KOPT-K1 (cell line): ENCODE data around the gene DLD.
"Not testable (repeated sequence)": the region's sequence is repeated elsewhere in the genome, so short reads cannot be mapped to it uniquely, and the experiment has no call there.

Source experiments
- H3K27ac ChIP-seq: fragments of 200-600 bp; sonication (generic); 2 replicates; pipeline ENCODE4 v1.5.1; 2016; ENCODE audit warnings: antibody characterized with exemption, mild to moderate bottlenecking, low read depth, low read length; ENCODE audit not compliant: poor library complexity, severe bottlenecking
- H3K36me3 ChIP-seq: fragments of 200-600 bp; sonication (generic); 2 replicates; pipeline ENCODE4 v1.5.1; 2017; ENCODE audit warnings: antibody characterized with exemption, mild to moderate bottlenecking, low read length, moderate library complexity; ENCODE audit not compliant: insufficient read depth
- H3K9me3 ChIP-seq: fragments of 200-600 bp; sonication (generic); 2 replicates; pipeline ENCODE4 v1.5.1; 2017; ENCODE audit warnings: antibody characterized with exemption, low read length, mild to moderate bottlenecking; ENCODE audit not compliant: insufficient read depth, poor library complexity, severe bottlenecking

The DLD gene

DNA sequence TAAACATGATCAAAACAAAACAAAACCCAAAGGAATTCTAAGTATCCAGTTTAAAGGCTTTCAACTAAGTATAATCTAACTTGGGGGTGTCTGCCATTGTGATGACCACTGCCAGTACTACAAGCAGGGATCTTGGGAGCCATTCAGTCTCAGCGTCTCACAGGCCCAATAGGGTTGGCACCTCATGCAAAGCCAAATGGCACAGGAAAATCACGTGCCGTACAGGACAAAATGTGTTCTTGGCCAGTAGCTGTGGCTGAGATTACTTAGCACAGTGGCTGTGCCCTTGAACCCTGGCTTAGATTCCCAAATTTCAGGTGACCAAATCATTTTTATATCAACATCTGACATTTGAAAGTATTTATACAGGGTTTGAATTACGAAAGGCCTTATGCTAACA is 50.0 kb downstream of the DLD start:
- Histone ChIP-seq H3K9me3 (no peaks in the 10 kb centered on the region), H3K36me3 (peaks cover 13% of the 10 kb centered on the region; the same call in 1 of the 2 replicates), H3K27ac (no peak overlapping the region)

DNA sequence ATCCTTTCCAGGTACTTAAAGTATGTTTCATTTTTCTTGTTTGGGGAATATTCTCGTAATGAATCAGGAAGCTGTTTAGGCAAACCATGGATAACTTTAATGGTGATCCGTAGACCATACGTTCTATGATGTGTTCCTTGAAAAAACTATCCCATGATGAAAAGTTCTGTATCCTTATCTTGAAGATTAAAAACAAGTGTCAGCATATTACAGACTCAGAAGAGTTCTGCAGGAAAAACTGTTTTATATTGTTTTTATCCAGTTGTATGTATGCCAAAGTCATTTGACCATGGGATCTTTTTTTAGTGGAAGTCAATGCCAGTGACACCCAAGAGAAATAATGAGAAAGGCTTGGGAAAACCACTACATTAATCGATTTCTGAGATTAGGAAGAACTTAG is 52.0 kb downstream of the DLD start:
- H3K27ac ChIP-seq, result no peak overlapping the region
- H3K36me3 ChIP-seq, result peaks cover 13% of the 10 kb centered on the region; the same call in 1 of the 2 replicates
- H3K9me3 ChIP-seq, result no peaks in the 10 kb centered on the region

DNA sequence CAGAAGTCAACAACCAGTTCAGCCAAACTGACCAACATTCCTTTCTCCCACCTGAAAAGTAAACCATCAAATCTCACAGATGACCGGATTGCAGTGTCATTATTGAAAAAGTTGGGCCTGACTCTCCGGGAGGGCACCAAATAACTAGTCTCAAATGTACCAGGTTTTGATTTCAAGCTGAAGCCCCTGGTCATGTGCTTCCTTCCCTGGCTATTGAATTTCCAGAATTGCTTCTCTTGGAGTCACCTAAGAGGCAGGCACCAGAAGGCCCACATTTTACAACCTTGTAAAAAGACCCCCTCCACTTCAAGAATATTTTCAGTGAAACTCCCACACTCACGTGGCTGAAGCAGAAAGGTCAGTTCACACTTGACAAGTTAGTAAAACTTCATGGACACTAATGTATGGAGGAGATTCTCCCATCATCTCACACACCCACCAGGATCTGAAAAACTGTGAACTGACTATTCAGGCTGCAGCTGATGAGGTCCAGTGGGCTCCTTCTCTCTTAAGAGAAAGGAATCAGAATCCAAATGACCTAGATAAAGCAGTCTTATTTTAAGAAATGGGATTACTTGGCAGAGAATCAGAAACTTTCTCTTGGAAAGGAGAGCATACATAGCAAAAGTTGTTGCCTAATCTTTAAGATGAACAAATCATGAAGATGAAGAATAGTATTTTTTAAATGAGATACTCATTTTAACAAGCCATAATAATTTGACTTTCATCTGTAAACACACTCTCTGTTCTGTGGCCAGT is 53.6 kb downstream of the DLD start:
- H3K9me3 ChIP-seq, result no peaks in the 10 kb centered on the region
- H3K36me3 ChIP-seq, result peaks cover 11% of the 10 kb centered on the region; the same call in 1 of the 2 replicates
- no peak overlapping the region for H3K27ac ChIP-seq

DNA sequence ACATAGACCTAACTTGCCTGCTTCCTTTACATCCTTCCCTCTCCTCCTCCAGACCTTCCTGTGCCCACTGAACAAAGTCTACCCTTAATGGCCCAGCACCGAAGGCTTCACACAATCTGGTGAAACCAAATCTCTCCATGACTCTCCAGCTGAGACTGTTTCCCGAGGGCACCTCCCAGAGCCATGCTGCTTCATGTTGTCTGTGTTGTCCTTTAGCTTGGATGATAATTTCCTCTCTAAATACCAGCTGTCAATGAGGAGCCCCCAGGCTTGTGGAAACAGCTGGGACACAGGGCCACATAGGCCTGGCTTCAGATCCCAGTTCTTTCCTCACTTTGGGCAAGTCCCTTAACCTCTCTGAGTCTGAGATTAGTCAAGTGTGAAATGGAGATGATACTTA is 54.3 kb downstream of the DLD start:
- H3K36me3 ChIP-seq, result 0 out of 2 replicates have a peak, but pooled peaks cover 4% of the 10 kb centered on the region
- H3K27ac ChIP-seq, result no peak overlapping the region
- no peaks in the 10 kb centered on the region for H3K9me3 ChIP-seq

DNA sequence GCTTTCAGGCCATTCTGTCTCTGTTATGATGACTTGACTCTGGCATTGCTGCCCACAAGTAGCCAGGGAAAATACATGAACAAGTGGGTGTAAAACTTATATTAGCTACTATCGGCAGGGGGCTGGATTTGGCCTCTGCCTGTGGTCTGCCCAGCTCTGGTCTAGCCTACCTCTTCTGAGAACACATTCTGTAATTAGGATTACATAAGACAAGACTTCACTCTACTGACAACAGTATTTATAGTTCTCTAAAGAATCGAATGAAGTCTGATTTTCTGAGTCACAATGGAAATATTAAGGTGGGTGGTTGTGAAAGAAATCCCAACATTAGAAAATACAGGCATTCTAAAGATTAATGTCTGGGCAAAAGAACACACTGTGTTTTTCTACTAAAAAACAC is 55.5 kb downstream of the DLD start:
- Histone ChIP-seq H3K27ac (no peak overlapping the region), H3K36me3 (no peaks in the 10 kb centered on the region), H3K9me3 (no peaks in the 10 kb centered on the region)

DNA sequence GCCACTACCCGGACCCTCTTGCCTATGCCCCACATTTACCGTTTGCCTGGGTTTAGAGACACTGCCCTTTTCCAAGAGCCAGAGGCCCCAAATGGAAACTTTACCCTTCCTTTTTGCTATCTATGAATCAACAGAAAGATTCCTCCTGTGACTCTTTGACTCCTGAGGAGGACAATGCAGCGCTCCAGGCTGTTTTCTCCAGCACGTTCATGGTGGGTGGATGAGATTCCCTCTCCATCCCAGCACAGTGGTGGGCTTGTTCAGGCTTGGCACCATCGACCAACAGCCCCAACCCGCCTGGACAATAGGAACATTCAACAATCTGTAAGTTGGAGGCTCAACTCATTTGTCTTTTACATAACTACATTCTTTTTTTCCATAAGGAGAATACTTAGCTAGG is 55.9 kb downstream of the DLD start:
- Histone ChIP-seq H3K9me3 (no peaks in the 10 kb centered on the region), H3K27ac (no peak overlapping the region), H3K36me3 (no peaks in the 10 kb centered on the region)

DNA sequence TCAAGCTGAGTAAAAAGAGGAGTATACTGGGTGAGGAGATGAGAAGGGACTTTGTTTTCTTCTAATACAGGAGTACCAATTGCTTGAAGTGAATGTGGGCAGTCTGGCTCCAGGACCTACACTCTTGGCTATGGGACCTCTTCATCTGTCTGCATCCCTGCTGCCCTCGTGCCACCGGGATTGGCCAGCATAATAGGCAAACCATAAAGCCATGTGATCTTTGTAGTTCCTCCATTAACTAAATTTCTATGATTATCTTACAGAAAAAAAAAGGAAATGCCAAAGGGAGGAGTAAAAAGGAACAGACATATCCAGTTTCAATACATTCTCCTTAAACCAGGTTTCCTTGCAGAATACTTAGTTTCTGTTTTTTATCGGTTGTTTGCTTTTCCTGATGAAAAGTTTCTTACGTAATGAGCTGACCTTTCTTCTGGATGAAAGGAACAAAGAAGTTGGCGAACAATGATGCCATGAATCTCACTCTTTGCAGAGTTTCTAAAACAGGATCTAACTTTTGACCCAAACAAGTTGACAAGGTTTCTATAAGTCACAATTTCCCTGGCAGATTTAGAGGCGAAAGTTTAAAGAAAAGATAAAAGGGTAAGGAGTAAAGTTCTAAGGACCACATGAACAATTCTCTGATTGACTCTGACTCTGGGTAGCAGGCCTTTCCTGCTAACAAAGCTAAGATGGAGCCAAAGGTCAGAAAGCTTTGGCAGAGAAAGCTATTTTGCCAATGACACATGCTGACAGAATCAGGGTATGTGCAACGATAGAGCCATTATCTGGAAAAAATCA is 57.9 kb downstream of the DLD start:
- Histone ChIP-seq H3K27ac (no peak overlapping the region), H3K9me3 (no peaks in the 10 kb centered on the region), H3K36me3 (no peaks in the 10 kb centered on the region)

DNA sequence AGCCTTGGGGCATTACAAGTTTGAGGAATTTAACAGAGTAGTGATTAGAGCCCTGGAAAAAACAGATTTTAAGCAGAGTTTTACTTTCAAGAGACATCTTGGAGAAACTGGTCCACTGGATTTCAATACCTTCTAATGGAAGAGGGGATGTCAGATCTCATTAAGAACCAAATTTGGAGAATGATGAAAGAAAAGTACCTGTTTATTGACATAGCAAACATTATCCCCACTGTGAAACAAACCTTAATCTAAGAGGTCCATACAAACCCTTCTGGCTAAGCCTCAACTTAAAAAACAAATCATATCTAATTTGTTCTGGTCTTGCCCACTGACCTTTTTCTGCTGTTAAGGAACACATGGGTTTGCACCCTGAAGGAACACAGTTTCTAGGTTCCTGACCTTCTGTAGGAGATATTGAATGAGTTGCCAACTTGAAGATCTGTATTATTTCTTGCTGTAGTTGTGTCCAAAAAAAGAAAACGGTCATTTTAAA is 58.5 kb downstream of the DLD start:
- Histone ChIP-seq H3K36me3 (no peaks in the 10 kb centered on the region), H3K9me3 (no peaks in the 10 kb centered on the region), H3K27ac (no peak overlapping the region)

DNA sequence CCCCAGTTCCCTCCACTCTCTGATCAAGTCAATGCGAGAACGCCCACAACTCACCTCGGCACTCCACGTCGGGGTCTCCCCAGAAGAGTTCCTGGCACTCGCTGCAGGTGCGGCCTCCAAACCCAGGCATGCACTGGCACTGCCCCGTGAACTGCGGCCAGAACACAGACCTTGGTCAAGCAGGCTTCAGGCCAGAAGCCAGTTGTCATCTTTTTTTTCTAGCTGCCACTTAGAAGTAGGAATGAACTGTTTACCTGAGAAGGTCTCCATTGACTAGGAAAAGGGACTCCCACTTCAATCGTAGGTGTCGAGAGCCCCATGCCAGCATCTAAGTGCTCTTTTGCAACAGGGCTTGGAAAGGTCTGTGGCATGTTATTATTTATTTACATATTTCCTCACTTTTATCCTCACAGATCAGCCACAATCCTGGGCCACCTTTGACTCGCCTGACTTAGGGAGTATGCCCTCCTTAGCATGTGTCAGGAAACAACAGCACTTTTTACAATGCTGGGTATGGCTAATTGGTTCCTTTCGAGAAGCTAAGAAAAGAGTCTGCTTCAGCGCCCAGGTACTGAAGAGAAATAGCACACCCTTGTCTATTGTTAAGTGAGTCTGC is 60.3 kb downstream of the DLD start:
- no peak overlapping the region for H3K27ac ChIP-seq
- H3K9me3 ChIP-seq, result no peaks in the 10 kb centered on the region
- no peaks in the 10 kb centered on the region for H3K36me3 ChIP-seq

DNA sequence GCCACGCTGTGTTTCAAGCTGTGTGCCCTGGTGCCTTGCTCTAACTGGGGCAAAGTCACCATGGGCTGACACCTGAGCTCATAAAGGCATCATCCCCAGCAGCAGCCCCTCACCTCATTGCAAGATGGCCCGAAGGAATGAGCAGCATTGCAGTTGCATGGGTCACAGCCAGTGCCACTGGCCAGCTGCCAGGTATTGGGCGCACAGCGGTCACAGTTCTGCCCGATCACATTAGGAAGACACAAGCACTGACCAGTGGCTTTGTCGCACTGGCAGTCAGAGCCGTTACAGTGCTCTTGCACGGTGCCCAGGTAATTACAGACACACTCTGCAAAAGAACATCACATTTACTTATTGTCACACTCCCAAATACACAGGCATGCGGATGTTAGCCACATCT is 60.9 kb downstream of the DLD start:
- Histone ChIP-seq H3K36me3 (no peaks in the 10 kb centered on the region), H3K9me3 (no peaks in the 10 kb centered on the region), H3K27ac (no peak overlapping the region)

DNA sequence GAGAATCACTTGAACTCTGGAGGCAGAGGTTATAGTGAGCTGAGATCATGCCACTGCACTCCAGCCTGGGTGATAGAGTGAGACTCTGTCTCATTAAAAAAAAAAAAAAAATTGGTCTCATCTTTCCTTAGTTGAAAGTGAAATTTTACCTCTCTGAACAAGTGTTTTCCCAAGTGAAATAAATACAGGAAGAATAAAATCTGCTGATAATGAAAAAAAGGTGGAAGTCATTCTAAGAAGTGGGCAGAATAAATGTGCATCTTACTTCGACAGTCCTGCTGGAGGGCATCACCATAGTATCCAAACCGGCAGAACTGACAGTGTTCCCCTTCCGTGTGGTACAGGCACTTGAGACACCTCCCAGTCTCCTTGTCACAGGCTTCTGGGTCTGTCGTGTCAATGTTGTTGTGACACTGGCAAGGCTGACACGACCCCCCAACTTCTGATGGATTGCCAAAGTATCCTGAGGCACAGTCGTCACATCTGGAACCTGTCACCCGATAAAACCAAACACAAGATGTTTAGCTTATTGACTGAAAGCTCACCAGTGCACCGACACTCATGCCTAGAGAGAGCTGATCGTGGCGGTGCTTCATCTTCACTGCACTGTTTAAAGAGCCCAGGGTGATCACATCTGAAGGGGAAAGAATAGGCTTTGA is 62.4 kb downstream of the DLD start:
- H3K27ac ChIP-seq, result no peak overlapping the region
- H3K9me3 ChIP-seq, result no peaks in the 10 kb centered on the region
- H3K36me3 ChIP-seq, result no peaks in the 10 kb centered on the region

DNA sequence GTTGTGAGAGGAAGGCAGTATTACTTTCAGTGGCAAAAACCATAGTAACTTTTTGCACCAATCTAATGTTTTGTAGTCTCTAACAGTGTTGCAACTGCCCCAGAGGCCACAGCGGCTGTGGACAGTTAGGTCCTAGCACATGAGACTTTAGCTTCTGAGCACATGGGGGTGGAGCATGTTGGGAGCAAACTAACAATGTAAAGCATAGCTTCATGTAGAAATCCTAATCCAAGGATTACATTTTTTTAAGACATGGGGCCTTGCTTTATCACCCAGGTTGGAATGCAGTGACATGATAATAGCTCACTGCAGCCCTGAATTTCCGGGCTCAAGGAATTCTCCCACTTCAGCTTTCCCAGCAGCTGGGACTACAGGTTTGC is 62.9 kb downstream of the DLD start:
- H3K27ac ChIP-seq, result no peak overlapping the region
- no peaks in the 10 kb centered on the region for H3K9me3 ChIP-seq
- no peaks in the 10 kb centered on the region for H3K36me3 ChIP-seq

DNA sequence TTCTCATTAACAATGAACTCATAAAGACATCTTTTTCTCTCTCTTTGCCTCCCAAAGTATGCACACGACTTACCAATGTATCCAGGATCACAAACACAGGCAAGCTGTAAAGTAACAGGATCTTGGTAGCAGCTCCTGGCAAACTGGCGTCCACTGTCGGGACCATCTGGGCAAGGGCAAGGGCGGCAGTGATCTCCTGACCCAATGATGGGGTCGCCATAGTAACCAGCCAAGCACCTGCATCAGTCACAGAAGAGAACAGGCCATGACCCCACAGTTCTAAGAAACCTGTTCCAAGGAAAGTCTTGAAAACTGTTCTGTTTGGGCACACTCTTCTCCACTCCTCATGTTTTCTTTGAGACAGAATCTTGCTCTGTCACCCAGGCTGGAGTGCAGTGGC is 64.4 kb downstream of the DLD start:
- Histone ChIP-seq H3K9me3 (no peaks in the 10 kb centered on the region), H3K27ac (no peak overlapping the region), H3K36me3 (no peaks in the 10 kb centered on the region)

DNA sequence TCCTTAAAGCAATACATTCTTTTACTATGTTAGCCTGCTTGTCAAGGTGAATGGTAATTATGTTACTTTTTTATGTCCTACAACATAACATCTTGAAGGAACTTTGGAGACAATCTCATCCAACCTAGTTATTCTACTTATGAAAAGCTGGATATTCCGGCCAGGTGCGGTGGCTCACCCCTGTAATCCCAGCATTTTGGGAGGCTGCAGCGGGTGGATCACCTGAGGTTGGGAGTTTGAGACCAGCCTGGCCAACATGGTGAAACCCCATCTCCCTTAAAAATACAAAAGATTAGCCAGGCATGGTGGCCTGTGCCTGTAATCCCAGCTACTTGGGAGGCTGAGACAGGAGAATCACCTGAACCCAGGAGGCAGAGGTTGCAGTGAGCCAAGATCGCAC is 66.0 kb downstream of the DLD start:
- not testable (repeated sequence) for H3K36me3 ChIP-seq

DNA sequence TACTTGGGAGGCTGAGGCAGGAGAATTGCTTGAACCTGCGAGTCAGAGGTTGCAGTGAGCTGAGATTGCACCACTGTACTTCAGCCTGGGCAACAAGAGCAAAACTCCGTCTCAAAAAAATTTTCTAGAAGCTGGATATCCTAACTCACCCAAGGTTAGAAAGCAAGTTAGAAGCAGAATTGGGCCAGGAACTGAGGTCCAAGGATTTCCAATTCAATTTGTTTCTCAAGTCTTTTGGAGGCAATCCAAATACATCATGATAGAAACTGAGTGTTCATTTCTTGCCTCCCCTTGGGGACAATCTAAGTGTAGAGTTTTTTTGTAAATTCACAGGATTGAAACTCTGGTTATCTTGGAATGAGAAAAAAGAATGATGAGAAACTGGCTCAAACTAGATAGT is 66.5 kb downstream of the DLD start:
- Histone ChIP-seq H3K9me3 (no peaks in the 10 kb centered on the region), H3K36me3 (no peaks in the 10 kb centered on the region), H3K27ac (no peak overlapping the region)

More for the DNA sequence above, 66.0 kb downstream of the DLD start:
- H3K9me3 ChIP-seq, H3K27ac ChIP-seq: not testable (repeated sequence)
